HTR-8/SVneo (cell line): ENCODE data around the gene HRH3.

ENCODE experiments used
- DNase-seq: peaks from one replicate; pipeline ENCODE4 v3.0.0; 2011; ENCODE audit warnings: low spot score, mixed read lengths; ENCODE audit not compliant: insufficient read length
- FAIRE-seq: peaks from 2 replicates; lab custom pipeline; 2011; peaks lifted over from hg19 to GRCh38; lab: Jason Lieb, UNC

HRH3 gene

DNA sequence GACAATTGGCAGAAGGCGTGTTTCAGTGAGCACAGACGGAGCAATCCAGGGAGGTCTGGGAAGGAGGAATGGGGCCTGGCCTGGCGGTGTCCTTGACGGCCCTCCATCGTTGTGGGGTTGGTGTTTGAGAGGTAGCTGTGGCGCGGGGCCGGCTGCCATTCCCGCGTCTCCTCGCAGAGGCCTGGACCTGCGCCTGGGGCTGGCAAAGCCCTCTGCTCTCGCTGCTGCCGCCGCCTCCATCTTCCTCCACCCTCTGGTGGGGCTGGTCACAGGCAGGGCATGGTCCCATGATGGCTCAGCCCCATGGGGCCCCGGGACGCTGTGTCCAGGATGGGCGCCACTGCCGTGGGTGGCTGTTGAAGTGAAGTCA is 25.8 kb upstream of the HRH3 start:
- no peak for DNase-seq
- FAIRE-seq: no peak

DNA sequence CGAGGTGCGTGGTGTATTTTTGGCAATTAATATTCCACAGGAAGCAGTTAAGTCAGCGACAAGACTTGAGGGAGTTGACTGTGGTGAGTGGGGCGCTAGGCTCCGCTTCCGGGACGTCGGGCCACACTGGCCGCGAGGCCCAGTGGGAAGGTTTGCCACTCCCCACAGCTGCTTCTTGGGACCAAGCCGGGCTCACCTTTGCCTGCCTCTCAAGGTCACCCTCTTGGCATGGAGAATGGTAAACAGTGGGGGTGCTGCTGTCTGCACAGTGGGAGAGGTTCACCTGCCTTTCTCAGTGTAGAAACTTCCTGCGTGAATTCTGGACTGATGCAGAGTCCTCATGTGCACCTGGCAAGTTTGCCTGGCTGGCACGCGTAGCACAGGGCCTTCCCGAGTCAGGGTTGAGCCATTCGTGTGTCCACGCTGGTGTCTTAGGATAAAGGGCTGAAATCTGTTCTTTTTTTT is 24.6 kb upstream of the HRH3 start:
- DNase-seq (no peak), FAIRE-seq (no peak)

DNA sequence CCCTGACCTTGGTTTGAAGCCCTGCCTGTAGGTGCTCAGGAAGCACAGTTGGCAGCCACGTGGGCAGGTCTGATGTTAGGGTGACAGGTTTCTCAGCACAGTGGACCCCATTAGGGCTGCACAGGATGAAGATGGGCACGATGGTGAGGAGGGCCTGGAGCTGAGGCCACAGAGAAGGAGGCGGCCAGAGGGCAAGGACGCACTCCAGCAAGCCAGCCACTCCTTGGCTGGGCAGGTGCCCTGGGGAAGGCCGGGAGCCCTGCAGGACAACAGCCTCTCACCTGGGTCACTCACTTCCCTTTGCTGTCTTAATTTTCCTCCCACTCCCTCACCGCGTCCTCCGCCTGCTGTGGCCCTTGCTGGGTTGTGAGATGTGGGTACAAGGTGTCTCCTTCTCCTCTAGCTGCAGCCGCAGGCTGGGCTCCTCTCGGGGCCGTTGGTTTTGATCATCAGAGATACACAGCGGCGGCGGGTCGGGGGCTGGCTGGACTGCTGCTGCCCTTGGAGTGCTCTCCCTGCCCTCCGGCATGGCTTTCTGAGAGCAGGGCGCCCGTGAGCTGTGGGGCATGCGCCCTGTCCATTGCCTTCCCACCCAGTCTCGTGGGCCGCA is 23.9 kb upstream of the HRH3 start:
- no peak for FAIRE-seq
- DNase-seq: no peak

DNA sequence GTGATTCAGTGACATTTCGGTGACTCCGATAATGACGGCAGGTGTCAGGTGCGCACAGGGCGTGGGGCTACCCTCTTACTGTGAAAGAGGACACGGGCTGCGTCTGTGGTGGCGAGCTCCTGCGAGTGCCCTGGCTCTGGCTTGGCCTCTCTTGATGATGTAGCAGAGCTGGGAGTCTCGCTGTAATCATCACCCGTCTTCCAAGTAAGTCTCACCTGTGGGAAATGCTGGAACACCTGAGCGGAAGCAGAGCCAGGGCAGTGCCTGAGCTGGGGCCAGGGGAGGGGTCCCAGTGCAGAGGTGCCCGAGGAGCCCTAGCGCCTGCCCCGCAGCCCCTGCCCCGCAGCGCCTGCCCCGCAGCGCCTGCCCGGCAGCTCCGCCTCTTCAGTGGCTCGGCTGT is 23.0 kb upstream of the HRH3 start:
- DNase-seq: no peak
- peak; percentile 51 for FAIRE-seq

DNA sequence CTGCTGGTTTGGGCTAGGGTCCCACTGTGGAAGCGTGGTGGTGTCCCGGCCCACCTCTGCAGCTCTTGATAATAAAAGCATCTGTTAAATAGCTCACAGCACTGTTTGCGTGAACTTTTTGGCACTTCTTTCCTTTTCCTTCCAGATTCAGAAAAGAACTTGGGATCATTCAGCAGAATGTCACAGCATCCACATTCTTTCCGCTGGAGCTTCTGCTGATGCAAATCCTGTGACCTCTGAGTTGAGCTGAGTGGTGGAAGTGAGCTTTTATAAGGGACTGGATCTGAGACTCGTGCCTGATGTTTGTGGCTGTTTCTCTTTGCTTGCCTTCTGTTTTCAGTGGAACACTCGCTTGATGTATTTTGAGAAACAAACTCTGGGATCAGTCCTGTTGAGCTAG is 22.1 kb upstream of the HRH3 start:
- no peak for DNase-seq
- FAIRE-seq: no peak

DNA sequence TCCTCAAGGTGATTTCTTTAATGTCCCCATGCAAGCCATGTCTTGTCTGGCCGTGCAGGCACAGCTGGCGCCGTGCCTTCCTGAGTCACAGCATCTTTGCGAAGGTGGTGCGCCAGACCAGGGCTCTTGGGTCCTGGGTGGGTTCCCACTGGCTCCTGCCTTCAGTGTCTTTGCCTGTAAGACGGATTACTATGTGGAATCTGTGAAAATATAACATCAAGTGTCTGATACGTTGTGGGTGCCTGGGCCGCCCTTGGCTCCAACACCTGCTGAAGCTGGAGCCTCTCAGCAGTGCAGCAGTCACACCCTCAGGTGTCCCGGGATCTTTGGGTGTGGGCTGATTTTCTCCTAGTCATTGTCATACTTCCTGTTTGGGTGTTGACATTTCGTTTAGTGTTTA is 21.4 kb upstream of the HRH3 start:
- DNase-seq: no peak
- FAIRE-seq: no peak

DNA sequence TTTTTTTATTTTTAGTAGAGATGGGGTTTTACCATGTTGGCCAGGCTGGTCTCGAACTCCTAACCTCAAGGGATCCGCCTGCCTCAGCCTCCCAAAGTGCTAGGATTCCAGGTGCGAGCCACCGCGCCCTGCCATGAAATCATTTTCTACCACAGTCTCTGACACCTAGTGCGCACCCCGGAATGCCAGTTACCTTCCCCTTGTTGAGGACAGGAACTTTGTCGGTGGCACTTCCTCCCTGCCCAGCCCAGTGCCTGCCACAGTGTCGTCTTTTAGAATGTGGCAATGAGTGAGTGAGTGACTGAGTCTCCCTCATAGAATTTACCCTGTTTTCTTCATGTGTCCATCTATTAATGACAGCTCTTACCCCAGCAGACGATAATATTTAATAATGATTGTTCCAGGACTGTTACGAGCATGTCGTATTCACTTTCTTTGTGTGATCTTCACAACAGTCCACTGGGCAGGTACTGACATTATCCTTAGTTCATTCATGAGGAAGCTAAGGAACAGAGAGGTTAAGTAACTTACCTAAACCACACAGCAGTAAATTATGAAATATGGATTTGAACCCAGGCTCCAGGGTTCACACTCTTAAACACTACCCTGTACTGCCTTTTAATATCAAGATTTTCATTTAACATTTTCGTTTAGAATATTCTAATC is 20.1 kb upstream of the HRH3 start:
- FAIRE-seq (peak; percentile 88), DNase-seq (no peak)

DNA sequence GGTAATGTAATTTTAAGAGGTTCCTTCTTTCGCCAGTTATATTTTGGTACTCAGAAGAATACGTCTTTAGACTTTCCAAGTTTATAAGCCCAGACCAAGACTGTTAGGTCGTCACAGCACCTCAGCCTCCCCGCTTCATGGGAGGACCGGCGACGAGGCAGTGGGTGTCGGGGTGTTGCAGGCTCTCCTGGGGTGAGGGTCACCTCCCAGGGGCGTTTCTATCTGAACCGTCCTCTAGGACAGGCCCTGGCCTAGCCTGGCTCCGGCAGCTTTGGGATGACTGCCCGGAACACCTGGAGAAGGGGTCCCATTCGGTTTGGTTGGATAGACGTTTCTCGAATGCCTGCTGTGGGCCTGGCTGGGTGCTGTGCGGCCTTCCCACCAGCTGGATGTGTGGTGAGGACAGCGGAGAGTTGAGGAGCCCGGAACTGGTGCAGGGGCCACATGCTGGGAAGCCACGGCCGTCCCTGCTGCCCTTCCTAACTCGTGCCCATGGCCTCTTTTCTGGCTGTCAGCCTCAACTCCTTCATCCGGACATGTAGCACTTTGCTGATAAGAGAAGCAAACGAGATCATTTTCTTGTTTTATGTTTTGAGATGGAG is 19.3 kb upstream of the HRH3 start:
- DNase-seq (no peak), FAIRE-seq (peak; percentile 89)

DNA sequence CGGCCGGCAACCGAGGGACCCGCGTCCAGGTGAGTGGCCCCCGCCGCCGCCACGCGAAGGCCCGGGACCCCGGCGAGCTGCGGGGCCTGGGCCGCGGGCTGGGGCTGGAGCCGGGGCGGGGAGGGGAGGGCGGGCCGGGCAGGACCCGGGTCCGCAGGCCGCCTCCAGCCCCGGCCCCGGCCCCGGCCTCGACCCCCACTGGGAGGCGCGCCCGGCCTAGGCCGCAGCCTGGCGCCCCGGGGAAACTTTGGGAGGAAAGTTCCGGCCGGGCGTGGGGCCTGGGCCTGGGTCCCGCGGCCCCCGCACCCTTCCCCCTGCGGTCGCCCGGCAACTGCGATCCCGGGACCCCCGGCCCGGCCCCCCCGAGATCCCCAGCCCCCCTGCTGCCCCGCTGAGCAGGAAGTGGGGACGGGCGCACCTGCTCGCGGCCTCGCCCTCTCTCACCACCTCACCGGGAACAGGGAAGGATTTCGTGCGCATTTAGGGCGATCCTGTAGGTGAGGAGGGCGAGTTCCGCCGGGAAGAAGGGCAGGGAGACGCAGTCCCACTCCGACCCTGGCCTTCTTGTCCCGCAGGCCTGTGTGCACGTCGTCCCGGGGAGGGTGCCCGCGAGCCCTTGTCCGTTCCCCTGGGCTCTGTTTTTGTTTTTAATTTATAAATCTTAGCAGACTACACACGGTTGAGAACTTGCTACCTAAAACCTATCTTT is 18.6 kb upstream of the HRH3 start:
- no peak for DNase-seq
- FAIRE-seq: no peak

DNA sequence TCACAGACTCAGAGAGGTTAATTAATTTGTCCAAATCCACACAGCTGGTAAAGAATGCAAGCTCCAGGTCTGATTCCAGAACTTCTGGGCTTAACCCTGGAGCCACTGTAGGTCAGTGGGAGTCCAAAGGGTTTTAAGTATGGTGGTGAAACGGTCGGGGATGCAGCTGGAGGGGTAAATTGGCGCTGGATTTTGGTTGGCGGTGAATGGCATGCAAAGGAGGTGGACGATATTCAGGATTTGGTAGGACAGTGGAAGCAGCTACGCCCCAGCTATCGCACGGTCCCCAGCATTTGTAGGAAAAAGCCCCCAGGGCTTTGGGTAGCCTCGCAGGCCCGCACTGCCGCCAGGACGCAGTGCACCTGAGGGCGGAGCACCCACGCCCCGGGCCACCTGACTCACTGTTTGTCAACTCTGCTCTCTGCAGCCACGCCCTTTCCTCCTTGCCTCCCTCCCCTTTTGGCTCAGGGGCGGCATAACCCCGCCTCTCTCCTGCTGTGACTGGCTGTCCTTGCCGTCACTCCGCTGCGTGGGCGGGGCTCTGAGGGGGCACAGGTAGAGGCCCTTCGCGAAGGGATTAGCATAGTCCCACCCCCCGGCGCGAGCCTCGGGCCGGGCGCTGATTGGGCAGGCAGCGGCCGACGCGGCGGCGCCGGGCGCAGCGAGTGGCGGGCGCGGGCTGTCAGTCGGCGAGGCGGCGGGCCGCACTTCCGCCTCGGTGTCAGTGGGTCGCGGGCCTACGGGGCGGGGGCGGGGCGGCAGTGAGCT is 17.9 kb upstream of the HRH3 start, which contains the start of gene OSBPL2:
Gene OSBPL2, plus strand, starts transcription at position 721 of the 768 bp plus-strand sequence. CDS start 17,664 bp downstream, outside the sequence.
- peak; percentile 100 for FAIRE-seq
- peak; percentile 100 for DNase-seq

DNA sequence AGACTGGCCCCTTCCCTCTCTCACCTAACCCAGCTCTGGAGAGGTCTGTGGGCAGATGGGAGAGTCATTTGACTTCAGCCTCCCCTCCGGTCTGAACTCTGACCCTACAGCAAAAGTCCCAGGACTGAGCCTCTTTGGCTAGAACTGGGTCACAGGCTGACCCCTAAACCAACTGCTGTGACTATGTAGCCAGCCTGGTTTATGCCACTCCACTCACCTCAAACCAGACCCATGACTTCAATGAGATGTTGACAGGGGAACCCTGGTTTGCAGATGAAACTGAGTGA is 17.4 kb upstream of the HRH3 start:
- FAIRE-seq (no peak), DNase-seq (no peak)

DNA sequence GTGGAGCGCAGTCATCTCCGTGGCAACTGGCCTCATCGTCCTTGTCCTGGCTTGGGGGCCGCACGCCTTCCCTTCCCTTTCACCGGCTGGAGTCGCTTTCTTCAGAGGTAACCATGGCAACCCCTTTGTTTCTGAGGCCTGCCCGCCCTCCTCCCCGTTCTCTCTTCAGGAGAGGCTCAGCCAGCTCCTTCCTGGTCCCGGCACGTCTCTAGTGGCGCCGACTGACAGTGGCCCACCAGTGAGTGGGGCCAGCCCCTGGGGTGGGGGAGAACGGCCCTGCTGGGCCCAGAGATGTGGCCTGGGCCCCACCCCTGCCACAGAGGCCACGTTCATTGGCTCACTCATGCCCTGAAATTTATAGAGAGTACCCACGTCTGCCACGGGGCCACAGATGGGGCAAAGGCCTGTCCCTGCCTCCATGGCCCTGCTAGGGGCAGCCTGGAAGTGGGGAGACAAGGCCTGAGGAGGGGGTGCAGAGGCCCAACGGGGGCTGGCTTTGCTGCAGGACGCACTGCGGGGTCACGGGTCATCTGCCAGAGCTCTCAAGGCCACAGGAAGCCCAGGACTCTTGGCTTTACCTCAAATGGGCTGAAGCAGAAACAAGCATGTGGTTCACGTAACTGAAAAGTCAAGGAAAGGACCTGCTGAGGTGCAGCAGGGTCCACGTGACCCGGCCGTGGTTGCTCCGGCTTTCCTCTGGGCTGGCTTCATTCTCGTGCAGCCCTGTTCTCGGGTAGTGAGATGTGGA is 16.9 kb upstream of the HRH3 start:
- FAIRE-seq: no peak
- DNase-seq: no peak

DNA sequence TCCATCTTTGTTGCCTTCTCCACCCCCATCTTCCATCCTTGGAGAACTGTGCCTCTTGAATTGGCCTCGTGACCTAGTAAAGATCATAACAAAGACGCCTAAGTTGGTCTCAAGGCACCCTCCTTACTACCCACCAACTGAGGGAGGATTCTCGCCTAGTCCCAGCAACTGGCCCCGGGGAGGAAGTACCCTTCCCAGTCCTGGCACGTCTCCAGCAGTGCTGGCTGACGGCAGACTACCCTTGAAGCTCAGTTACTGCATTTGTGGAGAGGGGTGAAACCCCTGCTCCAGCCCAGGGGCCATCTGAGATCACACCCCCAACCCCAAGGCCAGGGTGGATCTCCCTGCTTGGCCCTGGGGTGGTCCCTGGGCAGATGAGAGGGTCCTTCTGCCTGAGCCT is 16.1 kb upstream of the HRH3 start:
- FAIRE-seq (no peak), DNase-seq (no peak)

DNA sequence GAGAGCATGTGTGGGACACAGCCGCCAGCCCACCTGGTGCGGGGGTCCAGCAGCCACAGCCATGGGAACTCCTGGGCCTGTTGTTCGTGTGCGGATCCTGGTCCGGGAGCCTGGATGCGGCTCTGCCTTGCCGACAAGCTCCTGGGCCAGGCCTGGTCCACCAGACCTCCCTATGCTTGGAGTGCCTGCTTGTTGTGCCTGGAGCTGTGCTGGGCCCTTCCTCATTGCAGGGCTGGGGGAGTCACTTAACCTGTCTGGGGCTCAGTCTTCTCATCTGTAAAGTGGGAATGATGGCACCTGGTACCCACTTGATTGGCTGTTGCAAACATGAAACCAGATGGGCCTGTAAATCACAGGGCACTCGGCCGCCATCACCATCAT is 15.7 kb upstream of the HRH3 start:
- DNase-seq: no peak
- FAIRE-seq: peak; percentile 40

DNA sequence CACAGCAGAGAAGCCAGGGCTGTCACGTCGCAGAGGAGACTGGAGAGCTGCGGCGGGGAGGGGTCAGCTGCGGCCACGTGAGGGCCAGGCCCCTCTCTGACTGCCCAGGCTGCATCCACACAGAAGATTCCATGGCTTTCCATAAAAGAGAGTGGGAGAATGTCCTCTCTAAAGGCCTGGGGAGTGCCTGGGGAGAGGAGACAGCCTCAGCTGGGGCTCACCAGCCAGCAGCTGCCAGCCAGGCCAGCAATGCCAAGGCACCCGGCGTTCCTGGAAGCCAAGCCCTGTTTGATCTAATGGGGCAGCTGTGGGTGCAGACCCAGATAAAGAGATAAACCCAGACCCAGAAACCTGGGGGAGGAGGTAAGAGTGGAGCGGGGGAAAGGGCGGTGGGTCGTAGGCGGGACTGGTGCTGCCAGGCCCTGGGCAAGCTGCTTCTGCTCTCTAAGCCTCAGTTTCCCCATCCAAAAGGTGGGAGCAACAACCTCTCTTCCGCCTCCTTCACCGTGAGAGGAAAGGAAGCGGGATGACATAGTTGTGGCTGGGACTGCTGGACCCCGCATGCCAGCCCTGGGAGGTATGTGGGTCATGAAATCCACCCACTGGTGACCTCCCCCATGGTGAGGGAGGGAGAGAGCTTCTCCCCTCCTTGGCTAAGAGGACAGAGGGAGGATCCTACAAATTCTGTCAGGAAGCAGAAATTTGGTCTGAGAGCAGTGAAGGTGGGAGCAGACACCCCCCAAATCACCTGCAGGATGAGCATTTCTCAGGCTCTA is 15.1 kb upstream of the HRH3 start:
- FAIRE-seq (peak; percentile 58), DNase-seq (no peak)

DNA sequence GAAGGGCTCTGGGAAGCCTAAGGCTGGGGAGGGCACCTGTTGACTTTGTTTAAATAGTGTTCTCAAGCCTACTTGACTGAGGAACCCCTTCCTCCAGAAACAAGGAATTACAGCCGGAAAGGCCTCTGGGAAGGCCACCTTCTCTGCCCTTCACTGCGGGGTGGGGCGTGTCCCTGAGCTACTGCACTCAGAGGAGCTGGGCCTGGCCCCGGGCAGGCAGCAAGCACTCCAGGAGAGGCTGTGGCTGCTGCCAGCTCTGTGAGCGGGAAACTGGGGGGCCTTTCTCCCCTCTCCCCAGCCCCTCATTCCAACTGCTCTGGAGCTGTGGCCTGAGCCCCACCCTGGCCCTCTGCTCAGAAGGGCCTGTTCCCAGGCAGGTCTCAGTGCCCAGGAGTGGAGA is 14.3 kb upstream of the HRH3 start:
- no peak for FAIRE-seq
- no peak for DNase-seq

DNA sequence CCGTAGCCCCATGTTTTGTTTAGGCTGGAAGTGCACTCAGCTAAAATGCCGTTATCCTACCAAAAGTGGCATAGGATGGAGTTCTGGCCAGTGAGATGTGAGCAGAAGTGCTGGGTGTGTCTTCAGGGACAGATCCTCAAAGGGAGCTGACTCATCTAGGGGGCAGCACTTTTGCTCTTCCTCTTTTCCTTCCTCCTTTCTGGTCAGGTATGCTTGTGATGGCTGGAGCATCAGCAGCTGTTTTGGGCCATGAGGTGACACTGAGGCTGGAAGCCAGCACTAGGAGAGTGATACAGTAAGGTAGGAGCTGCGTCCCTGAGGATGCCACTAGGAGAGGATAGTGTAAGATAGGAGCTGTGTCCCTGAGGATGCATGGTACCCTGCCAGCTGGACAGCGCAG is 13.6 kb upstream of the HRH3 start:
- FAIRE-seq (peak; percentile 87), DNase-seq (no peak)

DNA sequence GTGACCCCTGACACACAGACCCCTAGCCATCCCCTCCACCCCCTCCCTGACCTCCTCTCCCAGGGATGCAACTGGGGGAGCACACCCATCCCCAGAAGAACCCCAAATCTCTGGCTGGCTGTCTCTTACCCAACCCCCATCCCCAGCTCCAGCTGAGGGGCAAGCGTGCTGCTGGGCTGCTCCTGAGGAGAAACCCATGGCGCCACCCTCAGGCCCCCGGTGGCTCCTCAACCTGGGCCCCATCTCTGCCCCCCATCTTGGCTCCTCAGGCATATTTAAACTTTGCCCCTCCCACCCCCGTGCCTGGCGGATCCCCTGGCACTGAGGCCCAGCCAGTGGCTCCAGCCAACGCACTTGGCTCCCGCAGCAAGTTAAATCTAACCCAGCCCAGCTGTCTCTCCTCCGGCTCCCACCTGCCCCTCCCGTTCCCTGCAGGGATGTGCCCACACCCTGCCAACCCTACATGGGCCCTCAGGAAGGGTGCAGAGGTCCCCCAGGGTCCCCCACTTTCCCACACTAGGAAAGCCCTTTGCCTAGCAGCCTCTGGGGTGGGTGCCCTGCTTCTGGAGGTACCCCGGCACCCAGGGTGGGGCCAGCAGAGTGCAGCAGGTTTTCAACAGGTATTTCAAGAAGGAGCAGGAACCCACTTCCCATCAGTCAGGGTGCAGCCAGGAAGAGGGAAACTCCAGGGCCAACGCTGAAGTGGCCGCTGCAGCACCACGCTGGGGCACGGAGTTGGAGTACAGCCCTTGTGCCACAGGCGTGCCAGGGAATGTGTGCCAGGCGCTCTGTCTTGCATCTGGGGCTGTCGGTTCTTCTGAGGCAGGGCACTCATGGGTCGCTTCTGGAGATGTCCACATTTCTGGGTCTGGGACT is 12.9 kb upstream of the HRH3 start:
- no peak for FAIRE-seq

More for the DNA sequence above, 12.9 kb upstream of the HRH3 start:
- no peak for DNase-seq
